Neuronal stem cell (in vitro differentiated cells): ENCODE results near the gene C5.

ENCODE experiments used
- DNase-seq: peaks from one replicate; pipeline ENCODE4 v3.0.0-alpha.2; 2013; ENCODE audit warnings: low spot score
- H2AFZ ChIP-seq: one replicate; pipeline ENCODE4 v1.6.1; 2013; ENCODE audit warnings: mild to moderate bottlenecking, low read length, inconsistent platforms
- H2AK5ac ChIP-seq: 2 replicates; pipeline ENCODE4 v1.6.1; 2013; ENCODE audit warnings: low read depth, mild to moderate bottlenecking, inconsistent platforms, low read length, moderate library complexity, mixed read lengths
- H2BK120ac ChIP-seq: 2 replicates; pipeline ENCODE4 v1.6.1; 2013; ENCODE audit warnings: low read depth, mild to moderate bottlenecking, inconsistent platforms, low read length, moderate library complexity, mixed read lengths
- H2BK12ac ChIP-seq: one replicate; pipeline ENCODE4 v1.6.1; 2013; ENCODE audit warnings: low read length, inconsistent platforms
- H2BK15ac ChIP-seq: 2 replicates; pipeline ENCODE4 v1.6.1; 2013; ENCODE audit warnings: mild to moderate bottlenecking, low read length, inconsistent platforms, mixed read lengths
- H2BK5ac ChIP-seq: one replicate; pipeline ENCODE4 v1.6.1; 2013; ENCODE audit warnings: inconsistent platforms, mild to moderate bottlenecking, low read length, moderate library complexity
- H3K14ac ChIP-seq: one replicate; pipeline ENCODE4 v1.6.1; 2013; ENCODE audit warnings: low read length, inconsistent platforms
- H3K18ac ChIP-seq: 2 replicates; pipeline ENCODE4 v1.6.1; 2013; ENCODE audit warnings: low read length, inconsistent platforms
- H3K23ac ChIP-seq: 2 replicates; pipeline ENCODE4 v1.6.1; 2013; ENCODE audit warnings: low read depth, mild to moderate bottlenecking, mixed read lengths, low read length, inconsistent platforms; ENCODE audit not compliant: poor library complexity
- H3K27ac ChIP-seq: replicated peaks from 3 replicates; pipeline ENCODE4 v1.5.1; 2013; ENCODE audit warnings: low read length, inconsistent platforms
- H3K27me3 ChIP-seq, 3 experiments: 2 replicates each; pipeline ENCODE4 v1.6.1; 2013; ENCODE audit warnings: low read length in 3 of 3, mild to moderate bottlenecking in 2 of 3, inconsistent platforms in 1 of 3, low read depth in 1 of 3, mixed read lengths in 1 of 3, moderate library complexity in 1 of 3; ENCODE audit not compliant: control insufficient read depth in 3 of 3, insufficient read depth in 3 of 3
- H3K36me3 ChIP-seq, 2 donors: replicated peaks in 1 of 2; 2 replicates each; pipeline ENCODE4 v1.6.1; 2013; ENCODE audit warnings: low read length in 2 of 2; ENCODE audit not compliant: control insufficient read depth in 2 of 2, insufficient read depth in 2 of 2
- H3K4ac ChIP-seq: 2 replicates; pipeline ENCODE4 v1.6.1; 2013; ENCODE audit warnings: inconsistent platforms, mild to moderate bottlenecking, low read length, moderate library complexity
- H3K4me1 ChIP-seq, 2 donors: 1 replicate in 1 of 2; 2 replicates in 1 of 2; pipeline ENCODE4 v1.6.1; 2013; ENCODE audit warnings: low read length in 2 of 2, low read depth in 1 of 2; ENCODE audit not compliant: control insufficient read depth in 2 of 2, insufficient read depth in 1 of 2
- H3K4me2 ChIP-seq: one replicate; pipeline ENCODE4 v1.6.1; 2013; ENCODE audit warnings: mild to moderate bottlenecking, low read length, inconsistent platforms; ENCODE audit not compliant: insufficient read depth, poor library complexity, severe bottlenecking
- H3K4me3 ChIP-seq, 2 donors: 2 replicates each; pipeline ENCODE4 v1.5.1; 2013; ENCODE audit warnings: low read length in 2 of 2, mild to moderate bottlenecking in 2 of 2, inconsistent platforms in 1 of 2, moderate library complexity in 1 of 2
- H3K79me1 ChIP-seq: one replicate; pipeline ENCODE4 v1.6.1; 2013; ENCODE audit warnings: low read depth, mild to moderate bottlenecking, inconsistent platforms, low read length, moderate library complexity
- H3K9ac ChIP-seq: one replicate; pipeline ENCODE4 v1.6.1; 2013; ENCODE audit warnings: mild to moderate bottlenecking, low read depth, low read length, inconsistent platforms; ENCODE audit not compliant: poor library complexity
- H3K9me3 ChIP-seq, 2 donors: replicated peaks in 1 of 2; 2 replicates each; pipeline versions ENCODE3 to v1.6.1; 2013; ENCODE audit warnings: low read length in 2 of 2, mild to moderate bottlenecking in 2 of 2, inconsistent platforms in 1 of 2, low read depth in 1 of 2, mixed read lengths in 1 of 2, moderate library complexity in 1 of 2; ENCODE audit not compliant: control insufficient read depth in 2 of 2, insufficient read depth in 1 of 2
- H4K8ac ChIP-seq: one replicate; pipeline ENCODE4 v1.6.1; 2013; ENCODE audit warnings: low read depth, mild to moderate bottlenecking, inconsistent platforms, low read length, moderate library complexity
- H4K91ac ChIP-seq: one replicate; pipeline ENCODE4 v1.6.1; 2013; ENCODE audit warnings: low read length, low read depth, mild to moderate bottlenecking, inconsistent platforms; ENCODE audit not compliant: poor library complexity
- WGBS, 2 donors: extraction: QIAGEN DNeasy Blood & Tissue Kit; methylation state at CpG; one replicate each; pipeline ENCODE4 v1.1.7; 2013; ENCODE audit warnings: missing lambda C conversion rate in 2 of 2, mixed read lengths in 1 of 2; ENCODE audit not compliant: insufficient read length in 2 of 2, insufficient replicate concordance in 1 of 2; ENCODE audit errors: extremely low coverage in 2 of 2; 5-methylcytosine and 5-hydroxymethylcytosine counted together

Gene C5

GRCh38 chr9:121021301-121021700 lies 28.8 kb downstream of the C5 start:
- Histone ChIP-seq H3K18ac (no peak overlapping the region), H3K9ac (no peak overlapping the region), H2BK15ac (no peak overlapping the region), H3K4ac (no peak overlapping the region), H2AFZ (no peak overlapping the region), H3K79me1 (no peaks in the 10 kb centered on the region), H3K4me3 (no peak overlapping the region), H3K9me3 (no peaks in the 10 kb centered on the region), H2BK5ac (no peak overlapping the region), H4K91ac (no peak overlapping the region), H3K27ac (no peak overlapping the region), H3K4me2 (no peak overlapping the region), H2BK120ac (no peak overlapping the region), H4K8ac (no peak overlapping the region), H3K23ac (no peak overlapping the region), H2AK5ac (no peak overlapping the region), H3K4me1 (no peaks in the 10 kb centered on the region), H3K36me3 (no peaks in the 10 kb centered on the region), H2BK12ac (no peak overlapping the region), H3K27me3 (no peaks in the 10 kb centered on the region), H3K14ac (no peak overlapping the region)
- DNase-seq: no peak
- no CpG with 5 or more reads among the region's 4 CpGs for WGBS, 2 donors

- no peak overlapping the region for H3K18ac ChIP-seq
- H4K8ac ChIP-seq: no peak overlapping the region
- H3K9ac ChIP-seq: no peak overlapping the region
- no peak overlapping the region for H2BK5ac ChIP-seq
- WGBS, 2 donors: no CpG with 5 or more reads among the region's 5 CpGs
- H2BK12ac ChIP-seq: no peak overlapping the region
- no peak overlapping the region for H3K14ac ChIP-seq
- no peak overlapping the region for H2AFZ ChIP-seq
- no peak overlapping the region for H4K91ac ChIP-seq
- H2AK5ac ChIP-seq: no peak overlapping the region
- H2BK120ac ChIP-seq: no peak overlapping the region
- H3K9me3 ChIP-seq: no peaks in the 10 kb centered on the region
- H3K4me2 ChIP-seq: no peak overlapping the region
- no peaks in the 10 kb centered on the region for H3K79me1 ChIP-seq
- H3K4ac ChIP-seq: no peak overlapping the region
- no peak overlapping the region for H3K4me3 ChIP-seq
- H3K23ac ChIP-seq: no peak overlapping the region
- H3K27ac ChIP-seq: no peak overlapping the region
- no peaks in the 10 kb centered on the region for H3K27me3 ChIP-seq
- no peaks in the 10 kb centered on the region for H3K4me1 ChIP-seq
- H3K36me3 ChIP-seq: no peaks in the 10 kb centered on the region
- H2BK15ac ChIP-seq: no peak overlapping the region
- no peak for DNase-seq
These were observed 30.8 kb downstream of the C5 start for GRCh38 chr9:121019273-121019672.

GRCh38 chr9:121013911-121014310 lies 36.2 kb downstream of the C5 start:
- no peak overlapping the region for H3K4ac ChIP-seq
- no peak overlapping the region for H3K23ac ChIP-seq
- no peaks in the 10 kb centered on the region for H3K36me3 ChIP-seq
- H3K14ac ChIP-seq: no peak overlapping the region
- no peak overlapping the region for H3K4me2 ChIP-seq
- DNase-seq: no peak
- H3K79me1 ChIP-seq: no peaks in the 10 kb centered on the region
- no peak overlapping the region for H4K8ac ChIP-seq
- no peak overlapping the region for H2AK5ac ChIP-seq
- H2AFZ ChIP-seq: no peak overlapping the region
- no peak overlapping the region for H3K18ac ChIP-seq
- H3K27ac ChIP-seq: no peak overlapping the region
- H3K4me3 ChIP-seq: no peak overlapping the region
- WGBS, 2 donors: no CpG with 5 or more reads among the region's 8 CpGs
- no peak overlapping the region for H3K9ac ChIP-seq
- no peaks in the 10 kb centered on the region for H3K9me3 ChIP-seq
- no peak overlapping the region for H4K91ac ChIP-seq
- H3K4me1 ChIP-seq: peaks cover 0 to 1% of the 10 kb centered on the region in 2 donors
- no peak overlapping the region for H2BK120ac ChIP-seq
- no peak overlapping the region for H2BK12ac ChIP-seq
- no peaks in the 10 kb centered on the region for H3K27me3 ChIP-seq
- H2BK5ac ChIP-seq: no peak overlapping the region
- no peak overlapping the region for H2BK15ac ChIP-seq

GRCh38 chr9:121009650-121010049 lies 40.4 kb downstream of the C5 start:
- no peak for DNase-seq
- Histone ChIP-seq H3K4me2 (no peak overlapping the region), H3K4me1 (peaks cover 0 to 1% of the 10 kb centered on the region in 2 donors), H3K23ac (no peak overlapping the region), H2BK15ac (no peak overlapping the region), H3K27me3 (no peaks in the 10 kb centered on the region), H2AK5ac (no peak overlapping the region), H2BK5ac (no peak overlapping the region), H2BK120ac (no peak overlapping the region), H3K36me3 (peaks cover 0 to 4% of the 10 kb centered on the region in 2 donors), H4K8ac (no peak overlapping the region), H3K4ac (no peak overlapping the region), H3K4me3 (no peak overlapping the region), H3K79me1 (no peaks in the 10 kb centered on the region), H4K91ac (no peak overlapping the region), H2BK12ac (no peak overlapping the region), H2AFZ (no peak overlapping the region), H3K18ac (peak overlapping the region; percentile 31), H3K9ac (no peak overlapping the region), H3K14ac (no peak overlapping the region), H3K9me3 (no peaks in the 10 kb centered on the region), H3K27ac (no peak overlapping the region)
- WGBS, 2 donors: no CpG with 5 or more reads among the region's 3 CpGs
